Stomach (tissue), 9 donors: ENCODE data around the gene NCKAP5. TPM values are rescaled to one million over a fixed set of nuclear protein-coding genes. Genes with fewer than 3 reads are reported as not detected.
A peak's percentile ranks its signal among the peaks of the same experiment; 100 is the strongest.

ENCODE experiments used
- DNase-seq, 2 donors: peaks; one replicate each; pipeline versions ENCODE4 v3.0.0 to v3.0.0-alpha.2; 2013 to 2019
- H3K27ac ChIP-seq, 5 donors: fragments of 200-600 bp in 4 of 5; sonication (generic) in 4 of 5; one replicate each; pipeline ENCODE4 v1.5.1; 2013 to 2019; ENCODE audit warnings: mild to moderate bottlenecking in 1 of 5, moderate library complexity in 1 of 5
- H3K27me3 ChIP-seq, 3 donors: fragments of 200-600 bp; sonication (generic); one replicate each; pipeline ENCODE4 v1.5.1; 2017 to 2019; ENCODE audit warnings: mixed run types in 1 of 3
- H3K36me3 ChIP-seq, 4 donors: fragments of 200-600 bp; sonication (generic); 1 replicate in 3 of 4; 2 replicates in 1 of 4; pipeline ENCODE4 v1.5.1; 2016 to 2019
- H3K4me1 ChIP-seq, 4 donors: fragments of 200-600 bp; sonication (generic); one replicate each; pipeline ENCODE4 v1.5.1; 2016 to 2019
- H3K4me3 ChIP-seq, 4 donors: fragments of 200-600 bp; sonication (generic) in 3 of 4; one replicate each; pipeline ENCODE4 v1.5.1; 2016 to 2019; ENCODE audit warnings: mild to moderate bottlenecking in 1 of 4
- H3K9me3 ChIP-seq, 4 donors: fragments of 200-600 bp; sonication (generic); one replicate each; pipeline ENCODE4 v1.5.1; 2016 to 2019
- EP300 ChIP-seq: sonication (generic); formaldehyde crosslinking; IDR thresholded peaks from one replicate; pipeline ENCODE4 v1.6.1; 2017; ENCODE audit warnings: antibody characterized with exemption
- POLR2A ChIP-seq, 4 donors: fragments of 450-650 bp; IDR thresholded peaks; one replicate each; pipeline ENCODE4 v1.6.1; 2016; ENCODE audit warnings: antibody characterized with exemption in 4 of 4, control low read depth in 2 of 4, mild to moderate bottlenecking in 1 of 4, moderate library complexity in 1 of 4
- POLR2AphosphoS5 ChIP-seq, 3 donors: sonication (generic); formaldehyde crosslinking; IDR thresholded peaks; one replicate each; pipeline ENCODE4 v1.6.1; 2016; ENCODE audit warnings: antibody characterized with exemption in 3 of 3
- WGBS, 5 donors: extraction: QIAGEN DNeasy Blood & Tissue Kit in 3 of 5; methylation state at CpG; one replicate each; pipeline versions ENCODE4 v1.1.5 to v1.1.7; 2013 to 2018; 5-methylcytosine and 5-hydroxymethylcytosine counted together
- intact Hi-C: fragments of 100-400 bp; cut with DNase I; formaldehyde crosslinking; loops from one replicate; pipeline ENCODE4 v1.15.1; 2023; ENCODE audit warnings: low total_unique reads
- polyA plus RNA-seq, 3 donors: library from polyadenylated mRNA; stranded (reverse); fragments of 200-250 nt; gene quantifications; one replicate each; pipeline ENCODE4 v1.2.3, GENCODE V29; 2013
- total RNA-seq, 5 donors: library from RNA; depleted of rRNA; stranded (reverse); fragments of >200 nt; gene quantifications; one replicate each; pipeline versions ENCODE4 v1.1.0 to v1.2.3, GENCODE V29; 2014 to 2016
- TF ChIP-seq, protein P1 (sequence below), 7 experiments: fragments of 450-650 bp in 4 of 7; fragments of 200-600 bp in 3 of 7; sonication (generic) in 3 of 7; IDR thresholded peaks; one replicate each; pipeline ENCODE4 v1.5.1; 2016 to 2019; ENCODE audit warnings: antibody characterized with exemption in 7 of 7, control low read depth in 2 of 7, mild to moderate bottlenecking in 1 of 7
- donor health status: healthy with polysubstance abuse.
- donor health status: Bipolar disorder and iron deficiency.
- donor health status: healthy.

NCKAP5 gene
- total and polyA plus RNA-seq, 8 donors, result 0.58 to 8.0 (median 1.6) TPM; not detected in 1

DNA sequence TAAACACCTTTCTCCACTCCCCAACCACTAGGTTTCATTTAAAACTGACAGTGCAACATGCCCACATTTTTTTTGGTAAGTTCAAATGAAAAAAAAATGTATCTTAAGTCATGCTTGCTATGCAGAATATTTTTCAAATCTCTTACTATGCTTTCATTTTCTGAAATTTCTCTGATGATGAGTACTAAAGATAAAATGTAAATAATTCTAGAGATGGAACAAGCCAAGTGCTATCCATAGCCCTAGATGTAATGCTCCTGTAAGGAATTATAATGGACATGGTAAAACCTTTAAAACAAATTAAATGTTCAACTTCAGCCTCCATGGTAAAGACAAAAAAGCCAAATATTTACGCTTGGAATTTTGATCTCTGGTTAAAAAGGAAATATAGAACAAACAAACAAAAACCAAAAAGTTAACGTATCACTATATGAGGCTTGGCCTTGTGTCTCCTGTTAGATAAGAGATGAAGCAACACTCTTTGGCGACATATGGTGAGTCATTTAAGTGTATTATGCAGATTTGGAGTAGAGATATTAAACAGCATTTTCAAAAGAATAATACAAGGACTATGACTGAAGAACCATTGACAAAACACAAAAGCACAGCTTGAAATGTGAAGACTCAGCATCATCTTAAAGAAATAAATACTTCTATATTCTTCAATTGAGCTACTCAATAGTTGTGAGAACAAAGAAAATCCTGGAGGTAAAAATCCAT is 506.2 kb downstream of the NCKAP5 start:
- no peak overlapping the region for H3K4me3 ChIP-seq
- H3K36me3 ChIP-seq, result no peaks in the 10 kb centered on the region
- intact Hi-C loops, result no loop called here
- 59 to 71% (median 69%) methylated on average over 3 of the region's 3 CpGs for WGBS, 5 donors
- no peak for DNase-seq
- no peak overlapping the region for H3K27ac ChIP-seq
- H3K9me3 ChIP-seq, result no peaks in the 10 kb centered on the region
- no peaks in the 10 kb centered on the region for H3K27me3 ChIP-seq
- TF ChIP-seq EP300 (no peak), POLR2AphosphoS5 (IDR thresholded peaks at IDR 0.05) (no peak), POLR2A (IDR thresholded peaks at IDR 0.05) (no peak)
- TF ChIP-seq, protein P1, sequence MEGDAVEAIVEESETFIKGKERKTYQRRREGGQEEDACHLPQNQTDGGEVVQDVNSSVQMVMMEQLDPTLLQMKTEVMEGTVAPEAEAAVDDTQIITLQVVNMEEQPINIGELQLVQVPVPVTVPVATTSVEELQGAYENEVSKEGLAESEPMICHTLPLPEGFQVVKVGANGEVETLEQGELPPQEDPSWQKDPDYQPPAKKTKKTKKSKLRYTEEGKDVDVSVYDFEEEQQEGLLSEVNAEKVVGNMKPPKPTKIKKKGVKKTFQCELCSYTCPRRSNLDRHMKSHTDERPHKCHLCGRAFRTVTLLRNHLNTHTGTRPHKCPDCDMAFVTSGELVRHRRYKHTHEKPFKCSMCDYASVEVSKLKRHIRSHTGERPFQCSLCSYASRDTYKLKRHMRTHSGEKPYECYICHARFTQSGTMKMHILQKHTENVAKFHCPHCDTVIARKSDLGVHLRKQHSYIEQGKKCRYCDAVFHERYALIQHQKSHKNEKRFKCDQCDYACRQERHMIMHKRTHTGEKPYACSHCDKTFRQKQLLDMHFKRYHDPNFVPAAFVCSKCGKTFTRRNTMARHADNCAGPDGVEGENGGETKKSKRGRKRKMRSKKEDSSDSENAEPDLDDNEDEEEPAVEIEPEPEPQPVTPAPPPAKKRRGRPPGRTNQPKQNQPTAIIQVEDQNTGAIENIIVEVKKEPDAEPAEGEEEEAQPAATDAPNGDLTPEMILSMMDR (IDR thresholded peaks at IDR 0.05), result no peak
- H3K4me1 ChIP-seq, result no peaks in the 10 kb centered on the region

DNA sequence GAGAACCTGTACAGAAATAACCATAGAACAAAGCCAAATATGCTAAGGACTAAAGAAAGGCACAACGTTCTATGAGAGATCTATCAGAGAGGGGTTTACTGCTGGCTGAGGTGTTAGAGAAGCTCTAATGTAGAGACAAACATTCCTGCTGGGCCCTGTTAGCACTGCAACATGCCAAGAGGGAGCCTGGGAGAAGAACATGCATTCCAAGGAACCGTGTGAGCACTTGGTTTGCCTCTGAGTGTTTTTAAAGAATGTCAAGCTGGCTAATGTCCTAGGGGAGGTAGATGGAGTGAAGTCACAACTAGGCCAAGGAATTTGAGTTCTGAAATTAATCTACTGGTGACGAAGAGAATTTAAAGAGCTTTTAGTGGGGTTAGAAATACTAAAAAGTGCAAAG is 514.0 kb downstream of the NCKAP5 start:
- H3K27me3 ChIP-seq, result no peaks in the 10 kb centered on the region
- no peaks in the 10 kb centered on the region for H3K4me1 ChIP-seq
- no peaks in the 10 kb centered on the region for H3K36me3 ChIP-seq
- H3K9me3 ChIP-seq, result no peaks in the 10 kb centered on the region
- peak in 1 of 2 donors; percentile 9 for DNase-seq
- H3K27ac ChIP-seq, result no peak overlapping the region
- H3K4me3 ChIP-seq, result no peak overlapping the region
- TF ChIP-seq EP300 (no peak), POLR2AphosphoS5 (IDR thresholded peaks at IDR 0.05) (no peak), POLR2A (IDR thresholded peaks at IDR 0.05) (no peak)
- TF ChIP-seq, protein P1 (IDR thresholded peaks at IDR 0.05), result no peak
- 34 to 48% (median 44%) methylated on average over 3 of the region's 3 CpGs for WGBS, 5 donors
- intact Hi-C loops, result no loop called here

DNA sequence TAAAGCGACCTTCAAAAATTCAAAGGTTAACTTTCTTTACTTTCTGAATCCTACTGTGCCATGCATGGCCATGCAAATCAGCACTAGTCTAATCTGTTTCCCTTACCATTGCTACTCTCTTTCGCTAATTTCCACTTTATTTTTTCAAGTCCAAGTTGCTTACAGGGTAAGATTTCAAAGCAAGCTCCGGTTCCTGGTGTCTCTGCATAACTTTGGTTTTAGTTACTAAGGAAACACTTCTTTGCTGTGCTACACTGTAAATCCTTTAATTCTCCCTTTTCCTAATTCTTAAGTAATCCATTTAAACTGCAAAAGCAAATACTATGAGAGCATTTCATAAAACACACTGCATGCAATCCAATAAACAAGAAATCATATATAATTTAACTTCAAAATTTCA is 514.7 kb downstream of the NCKAP5 start:
- Histone ChIP-seq H3K27me3 (no peaks in the 10 kb centered on the region), H3K4me1 (no peaks in the 10 kb centered on the region), H3K36me3 (no peaks in the 10 kb centered on the region), H3K9me3 (no peaks in the 10 kb centered on the region), H3K4me3 (no peak overlapping the region), H3K27ac (no peak overlapping the region)
- no peak for DNase-seq
- WGBS, 5 donors, result 58 to 73% (median 68%) methylated on average over 3 of the region's 3 CpGs
- intact Hi-C loops, result no loop called here
- TF ChIP-seq POLR2AphosphoS5 (IDR thresholded peaks at IDR 0.05) (no peak), EP300 (no peak), POLR2A (IDR thresholded peaks at IDR 0.05) (no peak)
- TF ChIP-seq, protein P1 (IDR thresholded peaks at IDR 0.05), result no peak

DNA sequence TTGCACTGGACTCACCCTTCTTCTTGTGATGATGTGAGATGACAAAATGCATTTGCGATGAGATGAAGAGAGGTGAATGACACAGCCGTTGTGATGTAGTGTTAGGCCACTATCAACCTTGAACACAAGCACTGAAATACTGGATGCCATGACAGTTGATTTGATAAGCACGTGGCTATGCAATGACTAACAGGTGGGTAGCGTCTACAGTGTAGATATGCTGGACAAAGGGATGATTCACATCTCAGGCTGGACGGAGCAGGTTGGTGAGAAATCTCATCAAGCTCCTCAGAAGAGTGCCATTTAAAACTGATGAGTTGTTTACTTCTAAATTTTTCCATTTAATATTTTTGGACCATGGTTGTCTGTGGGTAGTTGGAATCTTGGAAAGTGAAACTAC is 522.5 kb downstream of the NCKAP5 start:
- intact Hi-C loops, result no loop called here
- 78 to 87% (median 80%) methylated on average over 5 of the region's 5 CpGs for WGBS, 5 donors
- no peaks in the 10 kb centered on the region for H3K27me3 ChIP-seq
- TF ChIP-seq POLR2AphosphoS5 (IDR thresholded peaks at IDR 0.05) (no peak), POLR2A (IDR thresholded peaks at IDR 0.05) (no peak), EP300 (no peak)
- TF ChIP-seq, protein P1 (IDR thresholded peaks at IDR 0.05), result no peak
- no peak overlapping the region for H3K4me3 ChIP-seq
- DNase-seq, result no peak
- no peaks in the 10 kb centered on the region for H3K9me3 ChIP-seq
- H3K27ac ChIP-seq, result no peak overlapping the region
- H3K4me1 ChIP-seq, result no peaks in the 10 kb centered on the region
- H3K36me3 ChIP-seq, result no peaks in the 10 kb centered on the region
